Measurements from ENCODE around the gene NSUN3. TPM values are rescaled to one million over a fixed set of nuclear protein-coding genes. Genes with fewer than 3 reads are reported as not detected.

Gene NSUN3
- total RNA-seq, 2 donors from 2014 or later: 18.5 to 22.6 TPM

DNA sequence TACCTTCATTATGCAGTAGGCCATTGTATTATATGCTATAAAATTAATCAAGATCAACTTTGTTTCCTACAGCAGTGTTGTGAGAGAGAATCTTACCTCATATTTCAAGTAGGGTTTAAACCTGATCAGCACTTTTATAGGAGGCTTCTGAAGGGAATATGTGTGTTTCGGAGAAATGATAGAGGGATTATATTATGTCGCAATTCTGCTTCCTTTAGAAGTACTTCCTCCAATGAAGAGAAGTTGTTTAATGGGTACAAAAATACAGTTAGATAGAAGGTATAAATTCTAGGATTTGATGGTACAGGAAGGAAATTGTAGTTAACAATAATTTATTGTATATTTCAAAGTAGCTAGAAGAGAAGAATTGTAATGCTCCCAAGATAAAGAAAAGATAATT is 54.9 kb downstream of the NSUN3 start:
- Mint-ChIP-seq H3K27me3 (ENCODE audit: insufficient read depth) (no peaks in the 10 kb centered on the region), H3K4me1 (peaks cover 17% of the 10 kb centered on the region), H3K27ac (no peak overlapping the region), H3K9me3 (no peaks in the 10 kb centered on the region), H3K4me3 (no peak overlapping the region), H3K36me3 (ENCODE audit: low read depth) (peaks cover 2% of the 10 kb centered on the region)
- TF ChIP-seq, protein P1, sequence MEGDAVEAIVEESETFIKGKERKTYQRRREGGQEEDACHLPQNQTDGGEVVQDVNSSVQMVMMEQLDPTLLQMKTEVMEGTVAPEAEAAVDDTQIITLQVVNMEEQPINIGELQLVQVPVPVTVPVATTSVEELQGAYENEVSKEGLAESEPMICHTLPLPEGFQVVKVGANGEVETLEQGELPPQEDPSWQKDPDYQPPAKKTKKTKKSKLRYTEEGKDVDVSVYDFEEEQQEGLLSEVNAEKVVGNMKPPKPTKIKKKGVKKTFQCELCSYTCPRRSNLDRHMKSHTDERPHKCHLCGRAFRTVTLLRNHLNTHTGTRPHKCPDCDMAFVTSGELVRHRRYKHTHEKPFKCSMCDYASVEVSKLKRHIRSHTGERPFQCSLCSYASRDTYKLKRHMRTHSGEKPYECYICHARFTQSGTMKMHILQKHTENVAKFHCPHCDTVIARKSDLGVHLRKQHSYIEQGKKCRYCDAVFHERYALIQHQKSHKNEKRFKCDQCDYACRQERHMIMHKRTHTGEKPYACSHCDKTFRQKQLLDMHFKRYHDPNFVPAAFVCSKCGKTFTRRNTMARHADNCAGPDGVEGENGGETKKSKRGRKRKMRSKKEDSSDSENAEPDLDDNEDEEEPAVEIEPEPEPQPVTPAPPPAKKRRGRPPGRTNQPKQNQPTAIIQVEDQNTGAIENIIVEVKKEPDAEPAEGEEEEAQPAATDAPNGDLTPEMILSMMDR (conservative IDR thresholded peaks at IDR 0.05): no peak
- Histone ChIP-seq H3K9me3 (ENCODE audit: control insufficient read depth, low read length) (no peaks in the 10 kb centered on the region), H3K4me3 (ENCODE audit: low read length) (no peak overlapping the region), H3K4me1 (ENCODE audit: control insufficient read depth, insufficient read depth, low read length) (peaks cover 5% of the 10 kb centered on the region), H3K27me3 (ENCODE audit: control insufficient read depth, insufficient read depth, low read length, poor library complexity, severe bottlenecking) (no peaks in the 10 kb centered on the region), H3K27ac (ENCODE audit: low read depth, low read length) (no peak overlapping the region), H3K36me3 (ENCODE audit: control insufficient read depth, insufficient read depth, low read length) (no peaks in the 10 kb centered on the region), H3K9ac (ENCODE audit: extremely low read depth, low read length, poor library complexity, severe bottlenecking) (no peak overlapping the region)
- DNase-seq: no peak
- WGBS, 2 experiments (ENCODE audit: insufficient coverage in 1 of 2, insufficient read length in 1 of 2): 96 to 100% methylated on average over 2 of the region's 2 CpGs

DNA sequence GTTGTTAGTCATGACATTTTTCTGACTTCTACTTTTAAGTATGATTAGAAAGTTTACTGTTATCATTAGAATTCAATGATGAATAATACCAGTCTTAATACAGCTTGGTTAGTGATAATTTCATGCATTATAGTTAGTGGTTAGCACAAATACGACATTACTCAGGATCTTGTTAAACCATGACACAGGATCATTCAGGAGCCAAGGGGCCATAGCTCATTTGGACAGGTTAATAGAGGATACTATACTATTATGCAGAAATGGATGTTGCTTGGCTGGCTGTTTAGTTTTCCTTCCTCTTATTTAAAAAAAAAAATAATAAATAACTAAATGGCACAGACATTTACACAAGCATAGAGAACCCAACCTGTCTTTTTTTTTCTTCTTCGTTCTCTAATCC is 55.5 kb downstream of the NSUN3 start:
- Mint-ChIP-seq H3K36me3 (ENCODE audit: low read depth) (no peaks in the 10 kb centered on the region), H3K27me3 (ENCODE audit: insufficient read depth) (no peaks in the 10 kb centered on the region), H3K4me3 (no peak overlapping the region), H3K4me1 (peaks cover 18% of the 10 kb centered on the region), H3K27ac (no peak overlapping the region), H3K9me3 (no peaks in the 10 kb centered on the region)
- no peak for DNase-seq
- WGBS, 2 experiments (ENCODE audit: insufficient coverage in 1 of 2, insufficient read length in 1 of 2): 67 to 96% methylated on average over 1 to 2 of the region's 2 CpGs
- Histone ChIP-seq H3K4me3 (ENCODE audit: low read length) (no peak overlapping the region), H3K36me3 (ENCODE audit: control insufficient read depth, insufficient read depth, low read length) (no peaks in the 10 kb centered on the region), H3K4me1 (ENCODE audit: control insufficient read depth, insufficient read depth, low read length) (peaks cover 5% of the 10 kb centered on the region), H3K27ac (ENCODE audit: low read depth, low read length) (no peak overlapping the region), H3K9me3 (ENCODE audit: control insufficient read depth, low read length) (no peaks in the 10 kb centered on the region), H3K9ac (ENCODE audit: extremely low read depth, low read length, poor library complexity, severe bottlenecking) (no peak overlapping the region), H3K27me3 (ENCODE audit: control insufficient read depth, insufficient read depth, low read length, poor library complexity, severe bottlenecking) (no peaks in the 10 kb centered on the region)
- TF ChIP-seq, protein P1 (conservative IDR thresholded peaks at IDR 0.05): no peak

DNA sequence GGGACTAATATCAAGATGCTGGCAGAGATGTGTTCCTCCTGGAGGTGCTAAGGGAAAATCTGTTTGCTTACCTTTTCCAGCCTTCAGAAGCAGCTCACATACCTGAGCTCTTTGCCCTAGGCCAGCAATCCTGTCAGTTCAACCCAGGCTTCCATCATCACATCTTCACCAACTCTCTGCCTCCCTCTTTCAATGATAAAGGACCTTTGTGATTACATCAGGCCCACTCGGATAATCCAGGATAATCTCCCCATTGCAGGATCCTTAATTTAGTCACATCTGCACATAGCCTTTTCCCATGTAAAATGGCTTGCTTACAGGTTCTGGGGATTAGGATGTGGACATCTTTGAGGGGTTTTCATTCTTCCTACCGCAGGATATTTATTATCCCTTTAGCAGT is 58.3 kb downstream of the NSUN3 start:
- no peaks in the 10 kb centered on the region for H3K9me3 Mint-ChIP-seq
- Histone ChIP-seq H3K27ac (ENCODE audit: low read depth, low read length) (no peak overlapping the region), H3K9ac (ENCODE audit: extremely low read depth, low read length, poor library complexity, severe bottlenecking) (no peak overlapping the region), H3K9me3 (ENCODE audit: control insufficient read depth, low read length) (no peaks in the 10 kb centered on the region), H3K4me1 (ENCODE audit: control insufficient read depth, insufficient read depth, low read length) (peaks cover 3% of the 10 kb centered on the region), H3K36me3 (ENCODE audit: control insufficient read depth, insufficient read depth, low read length) (peaks cover 5% of the 10 kb centered on the region), H3K27me3 (ENCODE audit: control insufficient read depth, insufficient read depth, low read length, poor library complexity, severe bottlenecking) (no peaks in the 10 kb centered on the region), H3K4me3 (ENCODE audit: low read length) (no peak overlapping the region)
- H3K4me1 Mint-ChIP-seq: peaks cover 15% of the 10 kb centered on the region
- H3K27ac Mint-ChIP-seq: no peak overlapping the region
- peaks cover 15% of the 10 kb centered on the region for H3K36me3 Mint-ChIP-seq (ENCODE audit: low read depth)
- no peak for DNase-seq
- no peak overlapping the region for H3K4me3 Mint-ChIP-seq
- WGBS, 2 experiments (ENCODE audit: insufficient coverage in 1 of 2, insufficient read length in 1 of 2): 14% methylated on average over 1 of the region's 2 CpGs; no CpG with 5 or more reads in 1 of the 2 experiments
- TF ChIP-seq, protein P1 (conservative IDR thresholded peaks at IDR 0.05): no peak
- H3K27me3 Mint-ChIP-seq (ENCODE audit: insufficient read depth): no peaks in the 10 kb centered on the region
